SK-N-SH treated with all-trans-retinoic acid at 6 μM for 48 hours (cell line): ENCODE data around the gene MEI4.

Experiments used
- ARNTL ChIP-seq: fragments of 450-650 bp; formaldehyde crosslinking; IDR thresholded peaks from 2 replicates; pipeline ENCODE4 v1.5.0; 2020; ENCODE audit warnings: low read depth, mild to moderate bottlenecking, moderate library complexity, borderline replicate concordance
- ZNF565 ChIP-seq: fragments of 450-650 bp; formaldehyde crosslinking; conservative IDR thresholded peaks from 2 replicates; pipeline ENCODE4 v1.5.0; 2020; ENCODE audit warnings: low read depth, mild to moderate bottlenecking, moderate library complexity

- TF ChIP-seq ARNTL (no peak), ZNF565 (CRISPR knock-in tag) (no peak)
Measured at GRCh38 chr6:77715588-77715987, 62.7 kb downstream of the MEI4 start.
